Activated CD8-positive, alpha-beta memory T cell treated with anti-CD3 and anti-CD28 coated beads, Interleukin-2, amount 10 ng/mL, durations not matched to agents 7 days and 5 days (primary cell): ENCODE results near the gene KCNE4. TPM values are rescaled to one million over a fixed set of nuclear protein-coding genes. Genes with fewer than 3 reads are reported as not detected.

ENCODE experiments used
- ATAC-seq: fragments of 150-1000 bp; cut with Tn5 transposase; one replicate; pipeline ENCODE4 v1.10.0; 2021; ENCODE audit warnings: moderate library complexity
- CTCF ChIA-PET: fragments of 350-600 bp; sonication (Branson Sonifier 250); formaldehyde crosslinking; loops from one replicate; lab custom pipeline; 2021; ENCODE audit warnings: antibody characterized with exemption; lab: Charles Lee
- DNase-seq: peaks from one replicate; pipeline ENCODE4 v3.0.0-alpha.2; 2020
- H3K27ac Mint-ChIP-seq: one replicate; pipeline ENCODE4 v1.8.0; 2021; ENCODE audit warnings: mild to moderate bottlenecking, mixed read lengths
- H3K27me3 Mint-ChIP-seq: one replicate; pipeline ENCODE4 v1.8.0; 2021; ENCODE audit warnings: mixed read lengths
- H3K36me3 Mint-ChIP-seq: one replicate; pipeline ENCODE4 v1.8.0; 2021; ENCODE audit warnings: mild to moderate bottlenecking, mixed read lengths
- H3K4me1 Mint-ChIP-seq: one replicate; pipeline ENCODE4 v1.8.0; 2021; ENCODE audit warnings: mixed read lengths
- H3K4me3 Mint-ChIP-seq: one replicate; pipeline ENCODE4 v1.8.0; 2021; ENCODE audit warnings: mild to moderate bottlenecking, moderate library complexity, mixed read lengths
- H3K9me3 Mint-ChIP-seq: one replicate; pipeline ENCODE4 v1.8.0; 2022; ENCODE audit warnings: low read depth, mixed read lengths
- total RNA-seq, 2 experiments: library from RNA; stranded (reverse); gene quantifications; one replicate each; pipeline ENCODE4 v1.2.3, GENCODE V29; 2021

Gene KCNE4
- total RNA-seq, 2 experiments from 2014 or later = not detected

- H3K27me3 Mint-ChIP-seq = no peaks in the 10 kb centered on the region
- CTCF ChIA-PET = no interaction called here
Measured at GRCh38 chr2:223029287-223029686, 22.7 kb upstream of the KCNE4 start.

GRCh38 chr2:223032187-223033142 lies 19.5 kb upstream of the KCNE4 start:
- Mint-ChIP-seq H3K27ac (no peak overlapping the region), H3K4me3 (no peak overlapping the region), H3K36me3 (no peaks in the 10 kb centered on the region), H3K9me3 (peaks cover 2% of the 10 kb centered on the region), H3K4me1 (no peaks in the 10 kb centered on the region), H3K27me3 (no peaks in the 10 kb centered on the region)
- ATAC-seq = no peak
- CTCF ChIA-PET = no interaction called here
- DNase-seq = no peak

More at GRCh38 chr2:223029287-223029686, 22.7 kb upstream of the KCNE4 start:
- no peaks in the 10 kb centered on the region for H3K36me3 Mint-ChIP-seq
- H3K4me3 Mint-ChIP-seq = no peak overlapping the region
- H3K9me3 Mint-ChIP-seq = peaks cover 2% of the 10 kb centered on the region
- DNase-seq (no peak), ATAC-seq (no peak)
- H3K27ac Mint-ChIP-seq = no peak overlapping the region
- no peaks in the 10 kb centered on the region for H3K4me1 Mint-ChIP-seq

GRCh38 chr2:223034221-223034975 lies 17.6 kb upstream of the KCNE4 start:
- H3K9me3 Mint-ChIP-seq = peaks cover 2% of the 10 kb centered on the region
- no peaks in the 10 kb centered on the region for H3K4me1 Mint-ChIP-seq
- no peak for DNase-seq
- no peaks in the 10 kb centered on the region for H3K27me3 Mint-ChIP-seq
- H3K36me3 Mint-ChIP-seq = no peaks in the 10 kb centered on the region
- H3K27ac Mint-ChIP-seq = no peak overlapping the region
- ATAC-seq = no peak
- CTCF ChIA-PET = no interaction called here
- no peak overlapping the region for H3K4me3 Mint-ChIP-seq

GRCh38 chr2:223036790-223037444 lies 15.1 kb upstream of the KCNE4 start:
- Mint-ChIP-seq H3K27ac (no peak overlapping the region), H3K27me3 (peaks cover 6% of the 10 kb centered on the region), H3K4me1 (no peaks in the 10 kb centered on the region), H3K9me3 (peaks cover 2% of the 10 kb centered on the region), H3K4me3 (no peak overlapping the region), H3K36me3 (no peaks in the 10 kb centered on the region)
- ATAC-seq (no peak), DNase-seq (no peak)
- CTCF ChIA-PET = no interaction called here

GRCh38 chr2:223037445-223037800 lies 14.6 kb upstream of the KCNE4 start:
- no peaks in the 10 kb centered on the region for H3K4me1 Mint-ChIP-seq
- peaks cover 2% of the 10 kb centered on the region for H3K9me3 Mint-ChIP-seq
- no peak for DNase-seq
- no peak overlapping the region for H3K27ac Mint-ChIP-seq
- CTCF ChIA-PET = no interaction called here
- ATAC-seq = no peak
- no peaks in the 10 kb centered on the region for H3K36me3 Mint-ChIP-seq
- no peak overlapping the region for H3K4me3 Mint-ChIP-seq
- H3K27me3 Mint-ChIP-seq = peaks cover 6% of the 10 kb centered on the region

GRCh38 chr2:223039618-223040017 lies 12.4 kb upstream of the KCNE4 start:
- no peaks in the 10 kb centered on the region for H3K9me3 Mint-ChIP-seq
- H3K4me1 Mint-ChIP-seq = no peaks in the 10 kb centered on the region
- H3K4me3 Mint-ChIP-seq = no peak overlapping the region
- H3K36me3 Mint-ChIP-seq = no peaks in the 10 kb centered on the region
- CTCF ChIA-PET = interaction anchor here (0.6 kb wide), 1 partner anchor 34 kb away, joined by 3 read pairs; no protein-coding TSS in a partner anchor
- H3K27me3 Mint-ChIP-seq = peaks cover 6% of the 10 kb centered on the region
- ATAC-seq (no peak), DNase-seq (no peak)
- no peak overlapping the region for H3K27ac Mint-ChIP-seq

- no peak overlapping the region for H3K4me3 Mint-ChIP-seq
- H3K9me3 Mint-ChIP-seq = no peaks in the 10 kb centered on the region
- no peak overlapping the region for H3K27ac Mint-ChIP-seq
- ATAC-seq (no peak), DNase-seq (no peak)
- H3K36me3 Mint-ChIP-seq = no peaks in the 10 kb centered on the region
- H3K27me3 Mint-ChIP-seq = peaks cover 6% of the 10 kb centered on the region
- H3K4me1 Mint-ChIP-seq = no peaks in the 10 kb centered on the region
- CTCF ChIA-PET = no interaction called here
Measured at GRCh38 chr2:223040527-223040926, 11.5 kb upstream of the KCNE4 start.

- ATAC-seq = no peak
- H3K36me3 Mint-ChIP-seq = no peaks in the 10 kb centered on the region
- CTCF ChIA-PET = no interaction called here
- H3K4me3 Mint-ChIP-seq = no peak overlapping the region
- H3K4me1 Mint-ChIP-seq = no peaks in the 10 kb centered on the region
- H3K27ac Mint-ChIP-seq = no peak overlapping the region
- H3K9me3 Mint-ChIP-seq = no peaks in the 10 kb centered on the region
- peaks cover 11% of the 10 kb centered on the region for H3K27me3 Mint-ChIP-seq
- DNase-seq = no peak
Measured at GRCh38 chr2:223041527-223042109, 10.4 kb upstream of the KCNE4 start.

- no peak overlapping the region for H3K4me3 Mint-ChIP-seq
- CTCF ChIA-PET = no interaction called here
- peaks cover 11% of the 10 kb centered on the region for H3K27me3 Mint-ChIP-seq
- no peak overlapping the region for H3K27ac Mint-ChIP-seq
- DNase-seq = no peak
- no peaks in the 10 kb centered on the region for H3K9me3 Mint-ChIP-seq
- H3K4me1 Mint-ChIP-seq = no peaks in the 10 kb centered on the region
- ATAC-seq = no peak
- H3K36me3 Mint-ChIP-seq = no peaks in the 10 kb centered on the region
Measured at GRCh38 chr2:223042284-223042683, 9.7 kb upstream of the KCNE4 start.

GRCh38 chr2:223042704-223043118 lies 9.3 kb upstream of the KCNE4 start:
- ATAC-seq (no peak), DNase-seq (no peak)
- H3K27me3 Mint-ChIP-seq = peaks cover 11% of the 10 kb centered on the region
- H3K27ac Mint-ChIP-seq = no peak overlapping the region
- H3K36me3 Mint-ChIP-seq = no peaks in the 10 kb centered on the region
- H3K4me3 Mint-ChIP-seq = no peak overlapping the region
- no peaks in the 10 kb centered on the region for H3K9me3 Mint-ChIP-seq
- CTCF ChIA-PET = no interaction called here
- no peaks in the 10 kb centered on the region for H3K4me1 Mint-ChIP-seq

- DNase-seq = no peak
- Mint-ChIP-seq H3K27ac (no peak overlapping the region), H3K27me3 (peaks cover 11% of the 10 kb centered on the region), H3K4me3 (no peak overlapping the region), H3K36me3 (no peaks in the 10 kb centered on the region), H3K9me3 (no peaks in the 10 kb centered on the region), H3K4me1 (no peaks in the 10 kb centered on the region)
- no peak for ATAC-seq
- CTCF ChIA-PET = no interaction called here
Measured at GRCh38 chr2:223043164-223043941, 8.6 kb upstream of the KCNE4 start.

GRCh38 chr2:223044092-223044836 lies 7.7 kb upstream of the KCNE4 start:
- no peak overlapping the region for H3K4me3 Mint-ChIP-seq
- CTCF ChIA-PET = no interaction called here
- no peaks in the 10 kb centered on the region for H3K36me3 Mint-ChIP-seq
- ATAC-seq (no peak), DNase-seq (no peak)
- H3K4me1 Mint-ChIP-seq = no peaks in the 10 kb centered on the region
- no peak overlapping the region for H3K27ac Mint-ChIP-seq
- peaks cover 13% of the 10 kb centered on the region for H3K27me3 Mint-ChIP-seq
- no peaks in the 10 kb centered on the region for H3K9me3 Mint-ChIP-seq
